Measurements from ENCODE around the gene RAPH1.
"Not testable (repeated sequence)": the region's sequence is repeated elsewhere in the genome, so short reads cannot be mapped to it uniquely, and the experiment has no call there.

The RAPH1 gene

GRCh38 chr2:203376173-203376572 is 158.9 kb downstream of the RAPH1 start:
- TF ChIP-seq CTCF (conservative IDR thresholded peaks at IDR 0.05), result no peak; the same call in 1 of the 2 replicates
- no peak overlapping the region for H3K27ac ChIP-seq

- H3K27ac ChIP-seq, result not testable (repeated sequence)
Measured at GRCh38 chr2:203372706-203373105, 162.4 kb downstream of the RAPH1 start.

GRCh38 chr2:203366639-203367466 is 168.2 kb downstream of the RAPH1 start:
- H3K27ac ChIP-seq, result no peak overlapping the region
- TF ChIP-seq CTCF (conservative IDR thresholded peaks at IDR 0.05), result no peak

- TF ChIP-seq CTCF (conservative IDR thresholded peaks at IDR 0.05), result no peak
- H3K27ac ChIP-seq, result no peak overlapping the region
Measured at GRCh38 chr2:203361922-203362321, 173.2 kb downstream of the RAPH1 start.

GRCh38 chr2:203361495-203361894 is 173.6 kb downstream of the RAPH1 start:
- no peak for TF ChIP-seq CTCF (conservative IDR thresholded peaks at IDR 0.05)
- no peak overlapping the region for H3K27ac ChIP-seq

- no peak overlapping the region for H3K27ac ChIP-seq
- TF ChIP-seq CTCF (conservative IDR thresholded peaks at IDR 0.05), result no peak
Measured at GRCh38 chr2:203360833-203361430, 174.2 kb downstream of the RAPH1 start.

- TF ChIP-seq CTCF (conservative IDR thresholded peaks at IDR 0.05), result no peak
- no peak overlapping the region for H3K27ac ChIP-seq
Measured at GRCh38 chr2:203359450-203359849, 175.7 kb downstream of the RAPH1 start.

- H3K27ac ChIP-seq, result no peak overlapping the region
- no peak for TF ChIP-seq CTCF (conservative IDR thresholded peaks at IDR 0.05)
Measured at GRCh38 chr2:203354966-203355365, 180.1 kb downstream of the RAPH1 start.
